B cell (primary cell): ENCODE results near the gene DOCK8. TPM values are rescaled to one million over a fixed set of nuclear protein-coding genes. Genes with fewer than 3 reads are reported as not detected.

Experiments
- ATAC-seq: fragments of 200-7000 bp; cut with Tn5 transposase; one replicate; pipeline ENCODE4 v1.10.0; 2021; ENCODE audit warnings: low read depth, mild to moderate bottlenecking, moderate number of reproducible peaks, moderate library complexity
- CTCF ChIA-PET: fragments of 350-600 bp; sonication (Branson Sonifier 250); formaldehyde crosslinking; loops from one replicate; lab custom pipeline; 2021; ENCODE audit warnings: antibody characterized with exemption, inconsistent platforms; lab: Charles Lee
- POLR2A ChIA-PET: fragments of 350-600 bp; sonication (Branson Sonifier 250); formaldehyde crosslinking; loops from one replicate; lab custom pipeline; 2021; ENCODE audit warnings: antibody characterized with exemption; lab: Charles Lee
- DNase-seq: peaks from one replicate; pipeline ENCODE4 v3.0.0; 2013
- H2AFZ ChIP-seq: 2 replicates; pipeline ENCODE4 v1.6.1; 2012; ENCODE audit warnings: mild to moderate bottlenecking, low read depth, low read length; ENCODE audit not compliant: insufficient read depth, poor library complexity, severe bottlenecking
- H3K27ac ChIP-seq, 2 donors: 1 replicate in 1 of 2; 2 replicates in 1 of 2; pipeline ENCODE4 v1.5.1; 2012 to 2013; ENCODE audit warnings: low read length in 2 of 2, mild to moderate bottlenecking in 2 of 2, moderate library complexity in 1 of 2
- H3K27me3 ChIP-seq, 4 experiments: fragments of 200-600 bp in 1 of 4; sonication (generic) in 1 of 4; replicated peaks in 1 of 4; 1 replicate in 2 of 4; 2 replicates in 2 of 4; pipeline versions ENCODE4 v1.6.1 to v1.7.0; 2013 to 2016; ENCODE audit warnings: low read length in 3 of 4, mild to moderate bottlenecking in 2 of 4, mixed read lengths in 1 of 4, moderate library complexity in 1 of 4; ENCODE audit not compliant: insufficient read depth in 4 of 4, control insufficient read depth in 3 of 4; ENCODE audit errors: control extremely low read depth in 1 of 4
- H3K36me3 ChIP-seq, 2 experiments: replicated peaks in 1 of 2; 1 replicate in 1 of 2; 2 replicates in 1 of 2; pipeline versions ENCODE4 v1.6.1 to v1.7.1; 2013; ENCODE audit warnings: low read length in 1 of 2; ENCODE audit not compliant: insufficient read depth in 2 of 2, control insufficient read depth in 1 of 2; ENCODE audit errors: control extremely low read depth in 1 of 2, extremely low read depth in 1 of 2
- H3K4me1 ChIP-seq, 2 donors: fragments of 200-600 bp in 1 of 2; sonication (generic) in 1 of 2; 1 replicate in 1 of 2; 2 replicates in 1 of 2; pipeline versions ENCODE4 v1.5.1 to v1.6.1; 2013 to 2017; ENCODE audit warnings: low read length in 2 of 2; ENCODE audit not compliant: control insufficient read depth in 2 of 2, insufficient read depth in 2 of 2
- H3K4me2 ChIP-seq: replicated peaks from 2 replicates; pipeline ENCODE3; 2012; ENCODE audit warnings: mild to moderate bottlenecking, low read depth, low read length; ENCODE audit not compliant: poor library complexity, severe bottlenecking
- H3K4me3 ChIP-seq, 5 experiments: fragments of 200-600 bp in 1 of 5; sonication (generic) in 1 of 5; 1 replicate in 3 of 5; 2 replicates in 2 of 5; pipeline versions ENCODE4 v1.5.1 to v1.7.0; 2011 to 2016; ENCODE audit warnings: low read length in 4 of 5, mild to moderate bottlenecking in 4 of 5, low read depth in 2 of 5, control low read depth in 1 of 5, moderate library complexity in 1 of 5; ENCODE audit not compliant: insufficient read depth in 1 of 5; ENCODE audit errors: control extremely low read depth in 1 of 5, extremely low read depth in 1 of 5
- H3K79me2 ChIP-seq: fragments of 200-600 bp; sonication (generic); one replicate; pipeline ENCODE4 v1.6.0; 2016; ENCODE audit warnings: low read length; ENCODE audit not compliant: control insufficient read depth, insufficient read depth
- H3K9ac ChIP-seq: fragments of 200-600 bp; sonication (generic); 2 replicates; pipeline ENCODE4 v1.6.1; 2017; ENCODE audit warnings: mild to moderate bottlenecking, low read length, moderate library complexity
- H3K9me3 ChIP-seq, 3 donors: one replicate each; pipeline versions ENCODE4 v1.6.1 to v1.7.1; 2013; ENCODE audit warnings: low read length in 2 of 3; ENCODE audit not compliant: control insufficient read depth in 2 of 3, insufficient read depth in 1 of 3; ENCODE audit errors: control extremely low read depth in 1 of 3
- H4K20me1 ChIP-seq: 2 replicates; pipeline ENCODE4 v1.6.0; 2012; ENCODE audit warnings: mild to moderate bottlenecking, low read length; ENCODE audit not compliant: insufficient read depth, control insufficient read depth, poor library complexity, severe bottlenecking
- H3K27ac Mint-ChIP-seq: one replicate; pipeline ENCODE4 v1.8.0; 2021; ENCODE audit warnings: mixed read lengths
- H3K27me3 Mint-ChIP-seq: one replicate; pipeline ENCODE4 v1.8.0; 2021; ENCODE audit warnings: mixed read lengths
- H3K4me1 Mint-ChIP-seq: one replicate; pipeline ENCODE4 v1.8.0; 2021; ENCODE audit warnings: mixed read lengths
- H3K4me3 Mint-ChIP-seq: one replicate; pipeline ENCODE4 v1.8.0; 2021; ENCODE audit warnings: mixed read lengths
- H3K9me3 Mint-ChIP-seq: one replicate; pipeline ENCODE4 v1.8.0; 2022; ENCODE audit warnings: mixed read lengths; ENCODE audit not compliant: insufficient read depth
- CTCF ChIP-seq: fragments of 200-600 bp; IDR thresholded peaks from one replicate; pipeline ENCODE4 v1.8.0; 2022; ENCODE audit warnings: antibody characterized with exemption, mild to moderate bottlenecking
- EZH2 ChIP-seq: IDR thresholded peaks from 2 replicates; pipeline ENCODE4 v1.6.1; 2012; ENCODE audit warnings: borderline replicate concordance, low read depth, mild to moderate bottlenecking, moderate library complexity, low read length; ENCODE audit not compliant: insufficient read depth, poor library complexity, severe bottlenecking
- WGBS: methylation state at CpG from one replicate; pipeline ENCODE4 v1.1.5; 2013; ENCODE audit warnings: missing lambda C conversion rate; ENCODE audit not compliant: insufficient coverage; 5-methylcytosine and 5-hydroxymethylcytosine counted together
- intact Hi-C: fragments of 100-400 bp; cut with micrococcal nuclease; formaldehyde crosslinking; loops from one replicate; pipeline ENCODE4 v1.10.0; 2022
- polyA plus RNA-seq: library from polyadenylated mRNA; depleted of rRNA; stranded (reverse); fragments of >200 nt; gene quantifications from 2 replicates; pipeline ENCODE4 v1.2.3, GENCODE V29; 2012
- total RNA-seq, 2 donors: library from RNA; stranded (reverse); fragments of 120-200 nt in 1 of 2; gene quantifications; 1 replicate in 1 of 2; 2 replicates in 1 of 2; pipeline versions ENCODE4 v1.2.3 to v1.2.4, GENCODE V29; 2013 to 2022

Gene DOCK8
- total and polyA plus RNA-seq, 2 donors (not counting 1 experiment from before 2014, with no cell fraction given) = 47.6 to 288 TPM

DNA sequence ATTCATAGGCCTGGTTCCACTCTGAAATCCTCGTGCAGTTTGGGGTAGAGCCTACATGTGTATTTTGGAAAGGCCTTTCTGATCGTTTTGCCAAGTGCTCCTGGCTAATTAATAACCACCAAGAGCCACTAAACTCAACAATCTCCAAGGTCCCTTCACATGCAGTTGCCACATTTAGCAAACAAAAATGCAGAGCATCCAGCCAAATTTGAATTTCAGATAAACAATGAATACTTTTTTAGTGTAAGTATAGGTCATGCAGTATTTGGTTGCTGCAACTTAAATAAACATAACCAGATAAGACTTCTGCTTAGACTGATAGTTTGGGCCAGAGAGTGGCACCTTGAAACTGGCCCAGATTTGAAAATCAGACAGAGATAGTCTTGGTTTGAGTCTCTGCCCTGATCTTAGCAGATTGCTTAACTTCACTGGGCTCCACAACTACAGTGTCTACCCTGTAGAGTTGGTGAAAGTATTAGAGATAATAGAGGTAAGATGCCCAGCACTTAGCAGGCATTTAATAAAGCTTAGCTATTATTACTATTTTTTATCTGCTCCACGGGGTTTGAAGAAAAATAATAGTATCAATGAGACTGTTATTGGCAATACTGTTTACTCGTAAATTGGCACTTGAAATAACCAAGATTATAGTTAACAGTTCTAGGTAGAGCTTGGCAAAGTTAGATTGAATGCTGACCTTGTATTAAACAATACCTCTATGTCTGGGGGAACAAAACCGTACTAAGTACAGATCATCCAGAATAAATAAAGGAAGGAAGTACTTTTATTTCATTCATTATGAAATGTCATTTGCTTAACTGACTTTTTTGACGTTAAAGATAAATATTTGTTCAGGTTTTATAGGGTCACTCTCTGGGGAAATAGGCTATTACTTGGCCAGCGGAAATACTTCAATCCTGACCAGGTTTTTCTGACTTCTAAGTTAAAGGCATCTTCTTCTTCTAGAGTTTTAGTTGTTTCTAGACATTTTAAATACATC lies 274.8 kb downstream of the DOCK8 start:
- no peak overlapping the region for H3K4me3 ChIP-seq
- CTCF ChIA-PET = no interaction called here

More for the DNA sequence above, 274.8 kb downstream of the DOCK8 start:
- TF ChIP-seq EZH2 (no peak), CTCF (no peak)
- no peaks in the 10 kb centered on the region for H3K36me3 ChIP-seq
- H4K20me1 ChIP-seq = no peaks in the 10 kb centered on the region
- no peak for DNase-seq
- intact Hi-C loops = no loop called here
- POLR2A ChIA-PET = no interaction called here
- H3K9me3 ChIP-seq = peaks cover 0 to 2% (median 0%) of the 10 kb centered on the region in 3 donors
- H3K27me3 ChIP-seq = no peaks in the 10 kb centered on the region
- no peaks in the 10 kb centered on the region for H3K4me1 ChIP-seq
- no peak overlapping the region for H3K4me3 Mint-ChIP-seq
- no peaks in the 10 kb centered on the region for H3K4me1 Mint-ChIP-seq
- H3K9ac ChIP-seq = no peak overlapping the region
- no peak overlapping the region for H3K27ac Mint-ChIP-seq
- H3K27ac ChIP-seq = no peak overlapping the region
- no peak overlapping the region for H3K4me2 ChIP-seq
- no peaks in the 10 kb centered on the region for H3K79me2 ChIP-seq
- H2AFZ ChIP-seq = no peak overlapping the region
- no peaks in the 10 kb centered on the region for H3K9me3 Mint-ChIP-seq
- 0% methylated on average over 1 of the region's 7 CpGs for WGBS
- no peak for ATAC-seq
- no peaks in the 10 kb centered on the region for H3K27me3 Mint-ChIP-seq
